NCI-H345 treated with DMSO at 0.1 percent for 48 hours (cell line): ENCODE results near the gene ELAVL1.
"Not testable (repeated sequence)": the region's sequence is repeated elsewhere in the genome, so short reads cannot be mapped to it uniquely, and the experiment has no call there.

Experiments
- DNase-seq: peaks from one replicate; lab custom pipeline; 2025; ENCODE audit not compliant: unreplicated experiment; lab: John Stamatoyannopoulos, UW

ELAVL1 gene

GRCh38 chr19:8005534-8006256 lies at the start of gene ELAVL1:
ELAVL1 (minus strand) TSS chr19:8005641; CDS start chr19:7991815, 13,826 bp downstream.
- peak; percentile 81 for DNase-seq

GRCh38 chr19:8054169-8054568 lies 48.7 kb upstream of the ELAVL1 start:
- DNase-seq: no peak

- no peak for DNase-seq
Observed at GRCh38 chr19:8052464-8052859, 47.0 kb upstream of the ELAVL1 start, which contains the start of gene CCL25. CCL25 (plus strand) TSS chr19:8052760; CDS start chr19:8053050, 290 bp downstream.

- DNase-seq: peak; percentile 61
Observed at GRCh38 chr19:8050274-8051096, 45.0 kb upstream of the ELAVL1 start.

GRCh38 chr19:8046569-8047165 lies 41.2 kb upstream of the ELAVL1 start:
- no peak for DNase-seq

- no peak for DNase-seq
Observed at GRCh38 chr19:8045872-8046568, 40.6 kb upstream of the ELAVL1 start.

GRCh38 chr19:8044018-8044417 lies 38.6 kb upstream of the ELAVL1 start:
- no peak for DNase-seq

- DNase-seq: no peak
Observed at GRCh38 chr19:8042900-8043299, 37.5 kb upstream of the ELAVL1 start.

GRCh38 chr19:8041531-8041931 lies 36.1 kb upstream of the ELAVL1 start:
- peak; percentile 15 for DNase-seq

GRCh38 chr19:8039231-8039630 lies 33.8 kb upstream of the ELAVL1 start:
- DNase-seq: no peak

- no peak for DNase-seq
Observed at GRCh38 chr19:8038815-8039214, 33.4 kb upstream of the ELAVL1 start.

- DNase-seq: peak; percentile 65
Observed at GRCh38 chr19:8036434-8037099, 31.1 kb upstream of the ELAVL1 start.

GRCh38 chr19:8034178-8034525 lies 28.7 kb upstream of the ELAVL1 start:
- DNase-seq: no peak

GRCh38 chr19:8033287-8034177 lies 28.1 kb upstream of the ELAVL1 start:
- not testable (repeated sequence) for DNase-seq

GRCh38 chr19:8030960-8031359 lies 25.5 kb upstream of the ELAVL1 start:
- no peak for DNase-seq

GRCh38 chr19:8028951-8029491 lies 23.6 kb upstream of the ELAVL1 start:
- DNase-seq: no peak

- DNase-seq: no peak
Observed at GRCh38 chr19:8025316-8025715, 19.9 kb upstream of the ELAVL1 start.

- DNase-seq: not testable (repeated sequence)
Observed at GRCh38 chr19:8024256-8024655, 18.8 kb upstream of the ELAVL1 start.

GRCh38 chr19:8023371-8023770 lies 17.9 kb upstream of the ELAVL1 start:
- no peak for DNase-seq
